ENCODE data around the gene TCP11L2. TPM values are rescaled to one million over a fixed set of nuclear protein-coding genes. Genes with fewer than 3 reads are reported as not detected.

Gene TCP11L2
- total and polyA plus RNA-seq, 2 of the 4 experiments (the other 2 are of a cell fraction), result 7.3 to 32.8 TPM

GRCh38 chr12:106300761-106301160, 1.8 kb upstream of the TCP11L2 start:
- H3K27ac ChIP-seq (ENCODE audit: insufficient read depth, low read length), result no peak overlapping the region
- H3K9ac ChIP-seq (ENCODE audit: low read depth, low read length), result no peak overlapping the region
- WGBS, 2 experiments (ENCODE audit: extremely low coverage in 2 of 2, insufficient read length in 1 of 2), result no CpG with 5 or more reads among the region's 1 CpG

More at GRCh38 chr12:106300761-106301160, 1.8 kb upstream of the TCP11L2 start:
- in situ Hi-C loops (cut with MboI; ENCODE audit: low sequenced_read_pairs) (no loop called here), intact Hi-C loops (cut with micrococcal nuclease) (no loop called here), dilution Hi-C loops (cut with HindIII; ENCODE audit: low sequenced_read_pairs, unreplicated experiment) (no loop called here)
- no peak for DNase-seq
- H4K20me1 ChIP-seq (ENCODE audit: insufficient read depth, low read length), result no peaks in the 10 kb centered on the region
- H2AFZ ChIP-seq (replicated peaks; ENCODE audit: low read length, poor library complexity), result no peak overlapping the region
- peaks cover 7% of the 10 kb centered on the region; the same call in 1 of the 2 replicates for H3K9me1 ChIP-seq (ENCODE audit: insufficient read depth, low read length)
- H3K4me1 ChIP-seq (ENCODE audit: control insufficient read depth, insufficient read depth, low read length), result peaks cover 9% of the 10 kb centered on the region
- no peaks in the 10 kb centered on the region for H3K36me3 ChIP-seq (ENCODE audit: control insufficient read depth, insufficient read depth, low read length)
- H3K56ac ChIP-seq (ENCODE audit: extremely low read depth, insufficient read depth, low read length), result no peak overlapping the region
- no peak overlapping the region for H3K4ac ChIP-seq (ENCODE audit: low read depth, low read length)
- H3K4me3 ChIP-seq (ENCODE audit: insufficient read depth, low read depth, low read length), result no peak overlapping the region
- no peak overlapping the region for H3K23ac ChIP-seq (ENCODE audit: low read depth, low read length)
- no peak overlapping the region for H2AK9ac ChIP-seq (replicated peaks; ENCODE audit: low read depth, low read length, poor library complexity)
- H2AK5ac ChIP-seq (ENCODE audit: low read depth, low read length), result peak overlapping the region; percentile 46; the same call in 1 of the 2 replicates
- H4K8ac ChIP-seq (ENCODE audit: low read depth in 2 of 2, low read length in 2 of 2), result peak overlapping the region in 1 of 2 experiments; percentile 16; a peak in 1 of 4 replicates
- no peak overlapping the region for H3K4me2 ChIP-seq (ENCODE audit: low read depth, low read length)
- TF ChIP-seq CTCF (conservative IDR thresholded peaks at IDR 0.05; ENCODE audit: low read depth, low read length) (no peak), SMC3 (IDR thresholded peaks at IDR 0.05; ENCODE audit: low read depth, low read length) (no peak), MXI1 (IDR thresholded peaks at IDR 0.05; ENCODE audit: borderline replicate concordance, low read depth, low read length) (no peak), BHLHE40 (IDR thresholded peaks at IDR 0.05; ENCODE audit: low read depth, low read length) (no peak), RAD21 (IDR thresholded peaks at IDR 0.05; ENCODE audit: low read length) (no peak), NFE2L2 (IDR thresholded peaks at IDR 0.05; ENCODE audit: low read depth, low read length) (no peak), CEBPB (IDR thresholded peaks at IDR 0.05; ENCODE audit: low read depth, low read length) (no peak), RCOR1 (IDR thresholded peaks at IDR 0.05; ENCODE audit: insufficient replicate concordance, low read length) (no peak), FOS (IDR thresholded peaks at IDR 0.05; ENCODE audit: low read depth, low read length) (no peak), CHD1 (IDR thresholded peaks at IDR 0.05; ENCODE audit: low read depth, low read length) (no peak), MAFK (IDR thresholded peaks at IDR 0.05; ENCODE audit: low read depth, low read length) (no peak), POLR2A (IDR thresholded peaks at IDR 0.05; ENCODE audit: low read depth, low read length) (no peak)
- no peak overlapping the region; the same call in 2 of the 3 replicates for H2BK15ac ChIP-seq (ENCODE audit: low read depth, low read length)
- no peak for ATAC-seq (ENCODE audit: low read depth)
- peaks cover 4 to 25% of the 10 kb centered on the region in 2 experiments; a peak in 3 of 4 replicates for H3K79me1 ChIP-seq (ENCODE audit: low read depth in 1 of 2, low read length in 2 of 2)
- H3K27me3 ChIP-seq (ENCODE audit: control insufficient read depth, insufficient read depth, low read length), result no peaks in the 10 kb centered on the region
- CTCF ChIA-PET, result no interaction called here
- H3K9me3 ChIP-seq (ENCODE audit: control insufficient read depth, insufficient read depth, low read length), result no peaks in the 10 kb centered on the region
- H3K18ac ChIP-seq (ENCODE audit: low read depth, low read length), result peak overlapping the region; percentile 5; the same call in 1 of the 2 replicates
- H4K5ac ChIP-seq (ENCODE audit: low read depth, low read length), result no peak overlapping the region
- no peak overlapping the region for H4K91ac ChIP-seq (ENCODE audit: insufficient read depth, low read depth, low read length)
- H2BK5ac ChIP-seq (ENCODE audit: low read depth, low read length, poor library complexity, severe bottlenecking), result no peak overlapping the region
- 0 out of 2 replicates have a peak overlapping the region, but pooled peaks have one; percentile 24 for H2BK20ac ChIP-seq (ENCODE audit: low read depth, low read length)
- POLR2A ChIA-PET (ENCODE audit: unreplicated experiment), result no interaction called here
- peak overlapping the region; percentile 49; the same call in 1 of the 2 replicates for H2BK120ac ChIP-seq (ENCODE audit: low read depth, low read length)
- BruUV-seq (replicated peaks), result no TSS peak
- H3K14ac ChIP-seq (replicated peaks; ENCODE audit: low read depth, low read length), result no peak overlapping the region

Data from IMR-90 (cell line).